ENCODE measurements around the gene TUBB4B.
"Not testable (repeated sequence)": the region's sequence is repeated elsewhere in the genome, so short reads cannot be mapped to it uniquely, and the experiment has no call there.

TUBB4B gene

DNA sequence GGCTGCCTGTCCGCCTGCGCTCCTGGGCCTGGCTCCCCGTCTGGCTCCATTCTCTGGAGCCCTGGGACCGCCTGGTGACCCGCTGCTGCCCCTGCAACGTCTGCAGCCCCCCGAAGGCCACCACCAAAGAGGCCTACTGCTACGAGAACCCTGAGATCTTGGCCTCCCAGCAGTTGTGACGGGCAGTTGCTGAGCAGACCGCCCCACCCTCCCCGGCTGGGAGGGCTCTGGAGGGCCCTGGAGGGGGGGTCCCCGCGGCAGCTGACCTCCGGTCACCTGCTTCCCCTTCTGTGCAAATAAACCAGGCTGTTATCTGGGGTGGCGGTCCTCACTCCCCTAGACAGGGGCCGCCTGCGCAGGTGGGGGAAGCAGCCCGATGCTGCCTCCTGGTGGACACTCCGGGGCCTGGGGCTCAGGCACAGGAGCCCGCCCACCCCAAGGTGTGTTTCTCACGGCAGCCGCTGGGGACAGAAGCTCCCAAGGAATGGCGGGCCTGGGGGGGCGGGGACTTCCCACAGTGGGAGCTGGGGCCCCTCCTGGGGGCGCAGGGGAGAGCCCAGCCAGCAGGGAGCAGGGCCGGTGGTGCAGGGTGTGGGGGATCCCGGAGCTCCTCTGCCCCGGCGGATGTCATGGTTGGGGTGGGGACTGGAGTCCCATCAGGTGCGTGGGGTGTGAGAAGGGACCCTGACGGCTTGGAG, 4.7 kb upstream of the TUBB4B start:
- FAIRE-seq (no peak), DNase-seq (ENCODE audit: low spot score) (peak; percentile 61)

DNA sequence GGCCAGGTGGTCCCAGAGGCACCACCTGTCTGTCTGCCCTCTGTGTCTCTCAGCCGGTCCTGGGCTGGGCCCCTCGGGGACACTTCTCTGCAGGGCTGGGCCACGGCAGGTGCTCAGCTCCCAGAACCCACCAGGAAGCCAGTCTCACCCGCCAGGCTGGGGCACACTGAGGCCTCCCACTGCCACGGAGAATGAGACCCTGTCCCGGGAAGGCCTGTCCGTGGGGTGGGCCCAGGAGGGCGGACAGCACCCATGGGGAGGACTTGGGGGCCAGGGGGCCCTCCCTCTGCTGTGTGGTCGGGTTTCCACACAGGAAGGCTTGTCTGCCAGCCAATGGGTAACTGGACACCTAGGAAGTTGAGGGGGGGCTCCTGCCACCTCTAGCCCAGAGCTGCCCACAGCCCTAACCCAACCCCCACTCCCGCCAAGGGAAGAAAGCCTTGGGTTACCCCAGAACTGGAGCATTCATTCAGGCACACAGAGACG, 4.1 kb upstream of the TUBB4B start:
- no peak for FAIRE-seq
- no peak for DNase-seq (ENCODE audit: low spot score)

DNA sequence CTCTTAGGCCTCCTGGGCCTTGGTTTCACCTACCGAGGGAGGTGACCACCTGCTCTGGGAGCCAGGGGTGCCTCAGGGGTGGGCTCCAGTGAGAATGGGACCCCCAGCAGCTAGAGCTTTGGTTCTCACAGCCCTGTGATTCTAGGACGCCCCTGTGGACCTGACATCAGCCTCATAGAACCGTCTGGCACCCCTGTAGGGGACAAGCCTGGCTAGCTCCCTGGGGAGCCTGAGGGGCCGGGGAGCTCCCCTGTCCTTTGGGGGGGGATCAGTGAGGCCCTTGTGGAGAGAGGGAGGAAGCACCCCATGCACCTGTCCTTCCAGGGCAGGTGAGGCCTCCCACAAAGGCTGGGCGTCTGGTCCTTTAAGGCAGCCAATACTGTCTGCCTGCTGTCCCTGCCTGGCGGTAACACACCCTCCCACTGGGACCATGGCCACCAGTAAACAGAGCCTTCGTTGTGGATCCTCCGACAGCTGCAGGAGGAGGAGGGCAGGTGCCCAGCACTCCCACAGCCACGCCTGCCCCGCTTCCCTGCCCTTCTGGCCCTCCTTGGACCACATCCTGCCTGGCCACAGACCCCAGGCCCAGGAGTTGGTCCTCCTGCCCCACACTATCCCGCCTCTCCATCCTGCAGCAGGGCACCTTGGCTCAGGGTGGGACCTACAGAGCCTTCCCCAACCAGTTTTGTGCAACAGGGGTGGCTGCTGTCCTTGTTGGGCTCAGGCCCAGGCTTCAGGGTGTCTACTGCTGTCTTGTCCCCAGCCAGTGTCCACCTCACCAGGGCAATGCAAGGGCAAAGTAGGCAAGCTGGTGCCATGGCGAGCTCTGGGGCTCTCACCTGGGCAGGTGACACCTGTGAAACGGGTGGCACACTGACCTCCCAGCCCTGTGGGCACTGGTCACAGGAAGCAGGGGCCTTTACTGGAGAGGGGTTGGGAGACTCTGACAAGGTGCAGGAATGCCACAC, 3.0 kb upstream of the TUBB4B start:
- no peak for DNase-seq (ENCODE audit: low spot score)

DNA sequence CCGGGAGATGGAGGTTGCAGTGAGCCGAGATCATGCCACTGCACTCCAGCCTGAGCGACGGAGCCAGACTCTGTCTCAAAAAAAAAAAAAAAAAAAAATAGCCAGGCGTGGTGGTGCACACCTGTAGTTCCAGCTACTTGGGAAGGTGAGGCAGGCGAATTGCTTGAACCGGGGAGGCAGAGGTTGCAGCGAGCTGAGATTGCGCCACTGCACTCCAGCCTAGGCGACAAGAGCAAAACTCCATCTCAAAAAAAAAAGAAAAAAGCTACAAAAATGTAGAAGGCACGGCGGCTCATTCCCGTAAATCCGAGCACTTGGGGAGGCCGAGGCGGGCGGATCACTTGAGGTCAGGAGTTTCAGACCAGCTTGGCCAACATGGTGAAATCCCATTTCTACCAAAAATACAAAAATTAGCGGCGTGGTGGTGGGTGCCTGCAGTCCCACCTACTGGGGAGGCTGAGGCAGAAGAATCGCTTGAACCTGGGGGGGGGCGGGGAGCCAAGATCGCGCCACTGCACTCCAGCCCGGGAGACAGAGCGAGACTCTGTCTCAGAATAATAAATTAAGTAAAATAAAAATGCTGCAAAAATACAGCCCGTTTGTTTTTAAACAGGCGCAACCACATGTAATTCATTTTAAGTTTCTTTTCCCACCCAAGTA, 1.4 kb upstream of the TUBB4B start:
- not testable (repeated sequence) for DNase-seq (ENCODE audit: low spot score); FAIRE-seq

More for the DNA sequence above, 3.0 kb upstream of the TUBB4B start:
- FAIRE-seq: no peak

DNA sequence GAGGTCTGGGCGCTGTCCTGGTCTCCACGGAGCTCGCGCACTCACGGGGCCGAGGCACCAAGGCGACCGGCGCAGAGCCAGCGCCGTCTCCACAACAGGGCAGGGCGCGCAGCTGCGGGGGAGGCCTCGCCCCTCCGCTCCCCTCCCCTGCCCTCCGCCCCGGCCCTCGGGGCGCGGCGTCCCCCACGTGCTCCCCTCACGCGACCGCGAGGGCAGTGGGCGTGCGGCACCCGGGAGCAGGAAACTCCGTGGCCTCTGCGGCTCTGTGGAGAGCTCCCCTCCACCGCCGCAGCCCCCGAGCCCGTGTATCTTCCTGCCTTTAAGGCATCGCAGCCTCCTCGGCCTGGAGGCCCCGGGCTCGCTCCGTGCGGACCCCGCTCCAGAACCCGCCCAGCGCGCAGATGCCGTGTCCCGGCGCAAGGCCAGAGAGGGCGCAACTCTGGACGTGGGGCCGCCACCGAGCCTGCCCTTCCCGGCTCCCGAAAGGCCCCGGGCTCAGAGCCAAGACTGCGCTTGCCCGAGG, 708 bp upstream of the TUBB4B start:
- FAIRE-seq (no peak), DNase-seq (ENCODE audit: low spot score) (peak; percentile 69)

DNA sequence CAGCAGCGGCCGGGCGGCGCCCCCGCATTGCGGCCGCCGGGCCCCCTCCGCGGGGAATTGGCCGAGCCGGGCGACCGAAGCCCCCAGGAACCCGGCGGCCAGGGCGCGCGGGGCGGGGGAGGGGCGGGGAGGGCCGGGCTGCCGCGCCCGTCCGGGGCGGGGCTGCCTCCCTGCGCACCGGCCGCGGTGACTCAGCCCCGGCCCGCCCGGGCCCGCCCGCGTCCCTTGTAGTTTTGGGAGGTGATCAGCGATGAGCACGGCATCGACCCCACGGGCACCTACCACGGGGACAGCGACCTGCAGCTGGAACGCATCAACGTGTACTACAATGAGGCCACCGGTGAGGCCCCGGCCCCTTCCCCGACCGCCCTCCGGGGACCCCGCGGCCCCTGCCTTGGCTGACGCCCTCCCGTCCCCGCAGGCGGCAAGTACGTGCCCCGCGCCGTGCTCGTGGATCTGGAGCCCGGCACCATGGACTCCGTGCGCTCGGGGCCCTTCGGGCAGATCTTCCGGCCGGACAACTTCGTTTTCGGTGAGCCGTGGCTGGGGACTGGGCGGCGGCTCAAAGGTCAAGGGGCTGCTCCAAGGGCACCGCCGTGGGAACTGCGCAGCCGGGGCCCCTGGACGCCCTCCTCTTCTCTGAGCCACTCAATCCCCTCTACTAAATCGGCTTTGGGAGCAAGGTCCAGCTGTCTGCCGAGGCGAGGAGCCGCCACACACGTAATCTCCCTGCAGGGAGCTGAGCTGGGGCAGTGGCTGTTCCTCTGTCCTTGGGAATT, 592 bp downstream of the TUBB4B start:
- DNase-seq (ENCODE audit: low spot score) (no peak), FAIRE-seq (no peak)

DNA sequence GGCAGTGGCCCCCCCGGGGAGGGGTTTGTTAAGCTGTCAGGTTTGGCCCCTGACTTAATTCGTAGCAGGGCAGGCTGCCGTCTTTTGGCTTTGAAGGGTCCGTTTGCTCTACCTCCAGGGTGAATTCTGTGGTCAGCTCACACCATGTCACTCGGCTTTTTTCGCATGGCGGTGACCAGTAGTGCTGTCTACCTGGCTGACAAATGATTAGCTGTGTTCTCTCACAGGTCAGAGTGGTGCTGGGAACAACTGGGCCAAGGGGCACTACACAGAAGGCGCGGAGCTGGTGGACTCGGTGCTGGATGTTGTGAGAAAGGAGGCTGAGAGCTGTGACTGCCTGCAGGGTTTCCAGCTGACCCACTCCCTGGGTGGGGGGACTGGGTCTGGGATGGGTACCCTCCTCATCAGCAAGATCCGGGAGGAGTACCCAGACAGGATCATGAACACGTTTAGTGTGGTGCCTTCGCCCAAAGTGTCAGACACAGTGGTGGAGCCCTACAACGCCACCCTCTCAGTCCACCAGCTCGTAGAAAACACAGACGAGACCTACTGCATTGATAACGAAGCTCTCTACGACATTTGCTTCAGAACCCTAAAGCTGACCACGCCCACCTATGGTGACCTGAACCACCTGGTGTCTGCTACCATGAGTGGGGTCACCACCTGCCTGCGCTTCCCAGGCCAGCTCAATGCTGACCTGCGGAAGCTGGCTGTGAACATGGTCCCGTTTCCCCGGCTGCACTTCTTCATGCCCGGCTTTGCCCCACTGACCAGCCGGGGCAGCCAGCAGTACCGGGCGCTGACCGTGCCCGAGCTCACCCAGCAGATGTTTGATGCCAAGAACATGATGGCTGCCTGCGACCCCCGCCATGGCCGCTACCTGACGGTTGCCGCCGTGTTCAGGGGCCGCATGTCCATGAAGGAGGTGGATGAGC, 1.4 kb downstream of the TUBB4B start:
- DNase-seq (ENCODE audit: low spot score): no peak
- no peak for FAIRE-seq

DNA sequence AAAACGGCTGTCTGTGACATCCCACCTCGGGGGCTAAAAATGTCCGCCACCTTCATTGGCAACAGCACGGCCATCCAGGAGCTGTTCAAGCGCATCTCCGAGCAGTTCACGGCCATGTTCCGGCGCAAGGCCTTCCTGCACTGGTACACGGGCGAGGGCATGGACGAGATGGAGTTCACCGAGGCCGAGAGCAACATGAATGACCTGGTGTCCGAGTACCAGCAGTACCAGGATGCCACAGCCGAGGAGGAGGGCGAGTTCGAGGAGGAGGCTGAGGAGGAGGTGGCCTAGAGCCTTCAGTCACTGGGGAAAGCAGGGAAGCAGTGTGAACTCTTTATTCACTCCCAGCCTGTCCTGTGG, 2.2 kb downstream of the TUBB4B start:
- not testable (repeated sequence) for FAIRE-seq; DNase-seq (ENCODE audit: low spot score)

DNA sequence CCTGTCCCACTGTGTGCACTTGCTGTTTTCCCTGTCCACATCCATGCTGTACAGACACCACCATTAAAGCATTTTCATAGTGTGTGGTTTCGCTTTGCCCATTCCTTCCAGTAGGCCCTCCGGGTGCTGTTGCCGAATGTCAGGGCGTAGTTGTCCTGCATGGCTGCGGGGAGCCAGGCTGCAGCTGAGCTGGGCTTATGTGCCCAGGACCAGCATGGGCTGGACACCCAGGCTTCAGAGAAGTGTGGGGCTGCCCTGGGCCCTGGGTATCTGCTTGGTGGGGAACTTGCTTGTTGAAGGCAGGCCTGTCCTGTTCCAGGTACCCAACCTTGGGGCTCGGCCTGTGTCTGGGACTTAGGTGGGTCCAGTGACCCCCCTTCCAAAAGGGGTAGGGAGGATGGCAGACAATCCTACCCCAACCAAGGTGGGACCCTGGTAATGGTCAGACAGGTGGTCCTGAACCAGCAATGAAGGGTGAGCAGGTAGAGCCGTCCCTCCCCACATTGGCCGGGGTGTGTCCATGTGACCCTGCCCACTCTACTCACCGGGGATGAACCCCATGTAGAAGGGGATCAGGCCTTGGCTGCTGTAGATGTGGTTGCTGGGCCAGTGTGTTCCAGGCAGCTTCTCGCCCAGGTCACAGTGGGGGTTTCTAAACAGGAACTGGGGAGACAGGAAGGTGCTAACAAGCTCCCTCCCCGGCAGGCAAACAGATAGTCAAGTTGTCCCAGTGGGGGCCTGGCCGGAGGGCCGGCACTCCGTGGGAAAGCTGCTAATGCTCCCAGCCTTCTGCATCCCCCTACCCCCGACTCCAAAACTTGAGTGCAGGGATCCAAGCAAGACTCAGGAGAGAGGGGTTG, 2.8 kb downstream of the TUBB4B start:
- DNase-seq (ENCODE audit: low spot score) (peak; percentile 16), FAIRE-seq (no peak)

DNA sequence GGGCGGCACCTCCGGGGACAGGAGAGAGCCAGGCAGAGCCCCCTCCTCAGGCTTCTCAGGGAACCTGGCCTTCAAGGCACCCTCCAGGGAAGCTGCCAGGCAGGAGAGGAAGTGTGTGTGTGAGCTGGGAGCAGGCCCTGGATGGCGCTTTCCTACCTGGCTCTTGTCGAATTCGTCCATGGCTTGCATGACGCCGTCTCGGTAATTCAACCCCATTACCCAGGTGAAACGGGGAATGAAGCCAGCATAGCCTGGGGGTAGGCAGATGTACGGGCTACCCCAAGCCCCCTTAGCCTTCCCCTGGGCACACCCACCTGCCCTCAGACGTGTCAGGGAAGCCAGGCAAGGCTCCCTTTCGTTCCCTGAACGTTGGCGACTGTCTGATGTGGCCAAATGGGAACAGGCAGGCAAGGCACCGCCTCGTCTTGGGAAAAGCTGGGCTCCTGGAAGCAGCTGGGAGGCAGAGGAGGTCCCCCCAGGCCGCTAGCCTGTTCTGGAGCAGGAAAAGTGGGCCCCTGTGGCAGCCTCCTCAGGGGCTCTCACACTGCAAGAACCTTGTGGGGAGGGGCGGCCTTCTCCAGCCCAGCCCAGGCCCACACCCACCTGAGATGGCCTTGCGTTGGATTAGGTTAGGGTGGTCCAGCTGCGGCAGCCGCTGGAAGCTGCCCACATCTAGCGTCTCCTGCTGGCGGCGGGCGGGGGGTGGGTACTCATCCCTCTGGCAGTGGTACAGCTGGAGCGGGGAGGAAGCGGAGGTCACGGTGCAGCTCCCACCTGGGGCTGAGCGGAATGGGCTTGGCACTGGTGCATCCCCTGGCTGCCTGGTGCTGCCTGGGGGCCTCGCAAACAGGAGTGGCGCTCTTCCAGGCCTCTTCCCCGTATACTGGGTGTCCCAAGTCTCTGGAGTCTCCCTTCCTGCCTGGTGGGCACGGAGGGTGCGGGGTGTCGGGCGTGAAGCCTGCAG, 3.7 kb downstream of the TUBB4B start:
- DNase-seq (ENCODE audit: low spot score) (no peak), FAIRE-seq (no peak)

DNA sequence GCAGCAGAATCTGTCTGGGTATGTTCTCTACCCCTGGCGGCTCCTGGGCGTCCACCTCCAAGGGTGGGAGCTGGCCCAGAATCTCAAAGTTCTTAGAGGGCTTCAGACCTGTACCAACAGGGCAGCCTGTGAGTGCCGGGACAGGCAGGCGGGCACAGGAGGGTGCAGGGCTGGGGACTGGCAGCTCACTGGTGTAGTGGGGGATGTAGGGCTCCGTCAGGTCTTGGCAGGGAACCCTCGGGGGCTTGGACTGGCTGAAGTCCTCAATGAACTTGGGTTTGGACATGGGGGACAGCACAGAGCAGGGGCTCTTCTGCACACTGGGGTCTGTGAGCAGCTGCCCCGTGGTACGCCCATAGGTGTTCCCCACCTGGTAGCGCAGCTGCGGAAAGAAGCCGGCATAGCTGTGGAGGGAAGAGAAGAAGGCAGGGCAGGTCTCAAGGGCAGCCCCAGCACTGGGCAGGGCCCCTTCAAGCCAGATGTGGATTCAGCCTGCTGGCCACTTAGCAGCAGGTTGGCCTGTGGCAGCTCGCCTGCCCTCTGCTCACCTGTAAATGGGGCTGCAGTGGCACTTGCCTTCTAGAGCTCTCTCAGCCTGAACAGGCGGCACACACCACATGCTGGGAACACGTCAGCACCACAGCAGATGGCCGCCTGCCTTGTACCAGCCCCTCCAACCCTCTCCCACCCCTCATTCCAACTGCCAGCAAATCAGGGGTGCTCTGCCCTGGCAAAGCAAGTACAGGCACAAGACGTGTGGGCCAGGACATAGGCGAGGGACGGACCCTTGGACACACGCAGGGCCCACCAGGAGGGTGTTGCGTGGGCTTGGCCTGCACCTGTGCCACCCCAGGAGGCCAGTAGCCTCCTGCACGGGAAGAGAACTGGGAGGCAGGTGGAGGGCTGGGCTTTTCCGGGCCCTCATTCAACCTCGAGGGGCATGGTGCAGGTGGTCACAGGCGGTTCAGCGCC, 4.6 kb downstream of the TUBB4B start:
- no peak for FAIRE-seq
- DNase-seq (ENCODE audit: low spot score): no peak

DNA sequence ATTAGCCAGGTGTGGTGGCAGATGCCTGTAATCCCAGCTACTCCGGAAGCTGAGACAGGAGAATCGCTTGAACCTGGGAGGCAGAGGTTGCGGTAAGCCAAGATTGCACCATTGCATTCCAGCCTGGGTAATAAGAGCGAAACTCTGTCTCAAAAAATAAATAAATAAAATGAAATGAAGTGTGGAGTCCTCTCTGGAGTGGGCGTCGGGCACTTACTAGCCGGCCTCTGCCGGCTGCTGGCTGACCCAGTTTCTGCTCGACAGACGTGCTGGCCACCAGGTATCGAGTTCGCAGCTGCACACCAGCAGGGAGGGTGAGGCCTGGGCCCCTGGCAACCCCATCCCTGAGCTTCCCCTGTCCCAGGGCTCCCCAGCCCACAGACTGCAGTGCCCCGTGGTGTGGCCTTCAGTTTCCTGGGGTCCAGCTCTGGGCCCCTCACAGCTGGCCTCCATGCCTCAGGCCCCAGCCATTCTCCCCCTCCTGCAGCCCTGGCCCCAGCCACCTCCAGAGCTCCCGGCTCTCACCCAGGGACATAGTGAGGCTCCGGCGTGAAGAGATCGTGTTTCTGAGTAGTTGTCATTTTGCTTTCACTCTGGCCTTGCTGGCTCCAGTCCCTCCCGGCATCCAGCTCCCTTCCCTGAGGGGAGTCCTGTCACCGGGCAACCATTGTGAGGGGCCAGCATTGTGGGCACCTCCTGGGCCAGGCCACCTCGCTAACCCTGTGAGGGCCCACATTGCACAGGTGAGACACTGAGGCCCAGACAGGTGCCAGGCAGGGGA, 6.2 kb downstream of the TUBB4B start:
- FAIRE-seq (no peak), DNase-seq (ENCODE audit: low spot score) (no peak)

DNA sequence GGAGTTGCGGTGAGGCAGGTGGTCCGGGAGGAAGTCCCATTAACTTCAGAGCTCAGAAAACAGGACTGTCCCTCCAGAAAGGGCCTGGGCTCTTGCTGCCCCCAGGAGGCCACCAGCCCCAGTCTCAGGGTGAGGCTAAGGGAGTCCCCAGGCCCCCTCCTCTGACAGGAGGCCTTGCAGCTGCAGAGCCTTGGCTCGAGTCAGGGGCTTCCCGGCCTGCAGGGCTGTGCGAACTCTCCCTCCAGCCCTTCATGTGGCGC, 6.8 kb downstream of the TUBB4B start:
- DNase-seq (ENCODE audit: low spot score) (no peak), FAIRE-seq (no peak)

DNA sequence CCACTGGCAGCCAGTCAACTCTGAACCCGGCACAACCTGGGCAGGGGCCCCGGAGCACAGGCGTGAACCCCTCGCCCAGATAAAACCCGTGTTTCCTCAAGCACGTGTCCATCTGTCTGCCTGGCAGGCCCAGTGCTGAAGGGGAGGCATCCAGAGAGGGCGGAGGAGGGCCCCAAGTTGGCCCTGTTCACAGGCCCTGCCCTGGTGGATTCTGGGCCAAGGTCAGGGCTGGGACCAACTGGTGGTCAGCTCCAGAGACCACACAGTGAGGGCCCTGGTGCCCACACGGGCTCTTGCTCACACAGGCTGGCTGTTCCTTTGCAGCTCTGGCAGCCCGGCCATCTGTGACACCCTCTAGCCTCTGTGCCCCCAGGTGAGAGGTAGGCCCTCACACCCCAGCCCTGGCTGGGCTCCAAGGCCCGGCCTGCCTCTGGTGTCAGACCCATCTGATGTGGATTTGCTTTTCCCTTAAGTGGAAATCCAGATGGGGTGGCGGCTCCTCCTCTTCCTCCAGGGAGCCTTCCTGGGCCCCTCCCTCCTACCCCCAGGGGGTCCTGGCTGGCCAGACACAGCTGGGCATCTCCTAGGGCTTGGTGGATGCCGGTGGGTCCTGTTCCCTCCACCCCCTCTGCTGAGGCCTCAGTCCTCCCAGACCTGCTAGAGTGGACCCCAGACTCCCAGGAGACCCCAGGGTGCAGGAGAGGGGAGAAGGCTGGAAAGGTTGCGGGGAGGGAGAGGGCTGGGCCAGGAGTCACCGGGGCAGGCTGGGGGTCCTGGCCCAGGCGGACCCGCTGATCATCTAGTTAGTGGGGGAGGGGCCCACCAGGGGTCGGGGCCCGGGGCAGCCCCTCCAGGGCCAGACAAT, 9.5 kb downstream of the TUBB4B start:
- FAIRE-seq (no peak), DNase-seq (ENCODE audit: low spot score) (no peak)

GRCh38 chr9:137251194-137251461, 10.0 kb downstream of the TUBB4B start, which contains the start of gene STPG3:
STPG3 (plus strand) TSS chr9:137251286; CDS start chr9:137251287, 1 bp downstream.
- no peak for FAIRE-seq
- no peak for DNase-seq (ENCODE audit: low spot score)
